ENCODE results near the gene PRDM12. TPM values are rescaled to one million over a fixed set of nuclear protein-coding genes. Genes with fewer than 3 reads are reported as not detected.
"Not testable (repeated sequence)": the region's sequence is repeated elsewhere in the genome, so short reads cannot be mapped to it uniquely, and the experiment has no call there.

The PRDM12 gene
- total RNA-seq, 2 donors from 2014 or later, result 0.15 TPM; not detected in 1

GRCh38 chr9:130685945-130686344 is 21.6 kb downstream of the PRDM12 start:
- H3K4me3 Mint-ChIP-seq; ATAC-seq (replicated peaks); H3K27ac Mint-ChIP-seq; H3K36me3 Mint-ChIP-seq (ENCODE audit: low read depth); H3K27me3 Mint-ChIP-seq; H3K9me3 Mint-ChIP-seq: not testable (repeated sequence)
- peaks cover 10% of the 10 kb centered on the region for H3K4me1 Mint-ChIP-seq

- no peaks in the 10 kb centered on the region for H3K9me3 Mint-ChIP-seq
- no peak for ATAC-seq (replicated peaks)
- no peaks in the 10 kb centered on the region for H3K27me3 Mint-ChIP-seq
- no peak overlapping the region for H3K4me3 Mint-ChIP-seq
- H3K4me1 Mint-ChIP-seq, result peaks cover 6% of the 10 kb centered on the region
- no peak overlapping the region for H3K27ac Mint-ChIP-seq
- no peaks in the 10 kb centered on the region for H3K36me3 Mint-ChIP-seq (ENCODE audit: low read depth)
Measured at GRCh38 chr9:130687615-130688014, 23.2 kb downstream of the PRDM12 start.

GRCh38 chr9:130688072-130688471 is 23.7 kb downstream of the PRDM12 start:
- H3K4me3 Mint-ChIP-seq, result no peak overlapping the region
- H3K27me3 Mint-ChIP-seq, result no peaks in the 10 kb centered on the region
- H3K27ac Mint-ChIP-seq, result no peak overlapping the region
- peak; percentile 61 for ATAC-seq (replicated peaks)
- no peaks in the 10 kb centered on the region for H3K36me3 Mint-ChIP-seq (ENCODE audit: low read depth)
- no peaks in the 10 kb centered on the region for H3K9me3 Mint-ChIP-seq
- H3K4me1 Mint-ChIP-seq, result peaks cover 5% of the 10 kb centered on the region

DNA sequence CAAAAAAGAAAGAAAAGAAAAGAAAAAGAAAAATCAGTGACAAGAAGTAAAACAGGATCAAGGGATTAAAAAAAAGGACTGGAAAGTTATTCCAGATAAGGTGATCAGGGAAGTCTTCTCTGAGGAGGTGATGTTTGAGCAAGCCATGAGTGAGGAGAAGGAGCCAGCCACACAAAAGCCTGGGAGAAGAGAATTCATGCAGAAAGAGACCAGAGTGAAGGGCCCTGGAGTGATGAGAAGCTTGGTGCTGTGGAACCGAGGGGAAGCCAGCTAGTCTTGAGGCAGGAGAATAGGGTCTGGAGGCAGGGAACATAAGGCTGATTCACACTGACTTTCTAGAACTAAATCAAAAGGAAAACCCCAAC is 25.2 kb downstream of the PRDM12 start:
- Mint-ChIP-seq H3K4me1 (peaks cover 5% of the 10 kb centered on the region), H3K27me3 (no peaks in the 10 kb centered on the region), H3K9me3 (no peaks in the 10 kb centered on the region), H3K27ac (peak overlapping the region; percentile 42), H3K4me3 (peak overlapping the region; percentile 8), H3K36me3 (ENCODE audit: low read depth) (peaks cover 7% of the 10 kb centered on the region)
- no peak for ATAC-seq (replicated peaks)

DNA sequence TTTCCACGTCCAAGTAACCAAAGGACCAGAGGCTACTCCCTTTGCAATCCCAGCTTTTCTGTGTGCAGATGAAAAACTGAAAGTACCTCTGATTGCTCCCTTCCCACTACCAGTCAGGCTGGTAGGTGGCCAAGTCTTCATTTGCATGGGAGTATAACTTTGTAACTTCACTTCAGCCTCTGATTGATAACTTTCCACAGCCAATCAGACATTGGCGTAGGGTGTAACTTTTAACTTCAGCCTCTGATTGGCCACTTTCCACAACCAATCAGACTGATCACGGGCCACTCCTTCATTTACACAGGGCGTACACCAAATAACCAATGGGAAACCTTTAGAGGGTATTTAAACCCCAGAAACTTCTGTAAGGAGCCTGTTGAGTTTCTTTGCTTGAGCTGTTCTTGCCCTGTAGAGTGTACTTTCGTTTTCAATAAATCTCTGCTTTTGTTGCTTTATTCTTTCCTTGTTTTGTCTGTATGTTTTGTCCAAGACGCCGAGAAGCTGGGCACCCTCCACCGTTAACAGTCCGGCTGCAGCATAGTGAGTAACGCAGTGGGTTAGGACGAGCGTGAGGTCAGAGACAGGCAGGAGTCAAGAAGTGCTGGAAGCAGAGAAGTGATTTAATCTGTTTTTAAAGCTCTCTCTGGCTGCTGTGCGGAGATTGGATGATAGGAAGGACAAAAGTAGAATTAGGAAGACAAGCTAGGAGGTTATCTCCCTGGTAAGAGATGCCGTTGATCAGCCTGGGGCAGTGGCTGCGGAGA is 25.7 kb downstream of the PRDM12 start:
- peak overlapping the region; percentile 42 for H3K27ac Mint-ChIP-seq
- no peaks in the 10 kb centered on the region for H3K27me3 Mint-ChIP-seq
- H3K36me3 Mint-ChIP-seq (ENCODE audit: low read depth), result peaks cover 13% of the 10 kb centered on the region
- H3K9me3 Mint-ChIP-seq, result no peaks in the 10 kb centered on the region
- ATAC-seq (replicated peaks), result no peak
- peak overlapping the region; percentile 8 for H3K4me3 Mint-ChIP-seq
- peaks cover 9% of the 10 kb centered on the region for H3K4me1 Mint-ChIP-seq

- H3K4me1 Mint-ChIP-seq, result peaks cover 26% of the 10 kb centered on the region
- H3K27ac Mint-ChIP-seq, result peak overlapping the region; percentile 92
- H3K27me3 Mint-ChIP-seq, result no peaks in the 10 kb centered on the region
- ATAC-seq (replicated peaks), result no peak
- peaks cover 35% of the 10 kb centered on the region for H3K36me3 Mint-ChIP-seq (ENCODE audit: low read depth)
- peak overlapping the region; percentile 92 for H3K4me3 Mint-ChIP-seq
- H3K9me3 Mint-ChIP-seq, result no peaks in the 10 kb centered on the region
Measured at GRCh38 chr9:130692321-130692720, 27.9 kb downstream of the PRDM12 start.

- Mint-ChIP-seq H3K36me3 (ENCODE audit: low read depth) (peaks cover 42% of the 10 kb centered on the region), H3K9me3 (no peaks in the 10 kb centered on the region), H3K27me3 (no peaks in the 10 kb centered on the region), H3K4me1 (peaks cover 26% of the 10 kb centered on the region), H3K4me3 (peak overlapping the region; percentile 92), H3K27ac (peak overlapping the region; percentile 92)
- no peak for ATAC-seq (replicated peaks)
Measured at GRCh38 chr9:130693101-130693425, 28.7 kb downstream of the PRDM12 start.

DNA sequence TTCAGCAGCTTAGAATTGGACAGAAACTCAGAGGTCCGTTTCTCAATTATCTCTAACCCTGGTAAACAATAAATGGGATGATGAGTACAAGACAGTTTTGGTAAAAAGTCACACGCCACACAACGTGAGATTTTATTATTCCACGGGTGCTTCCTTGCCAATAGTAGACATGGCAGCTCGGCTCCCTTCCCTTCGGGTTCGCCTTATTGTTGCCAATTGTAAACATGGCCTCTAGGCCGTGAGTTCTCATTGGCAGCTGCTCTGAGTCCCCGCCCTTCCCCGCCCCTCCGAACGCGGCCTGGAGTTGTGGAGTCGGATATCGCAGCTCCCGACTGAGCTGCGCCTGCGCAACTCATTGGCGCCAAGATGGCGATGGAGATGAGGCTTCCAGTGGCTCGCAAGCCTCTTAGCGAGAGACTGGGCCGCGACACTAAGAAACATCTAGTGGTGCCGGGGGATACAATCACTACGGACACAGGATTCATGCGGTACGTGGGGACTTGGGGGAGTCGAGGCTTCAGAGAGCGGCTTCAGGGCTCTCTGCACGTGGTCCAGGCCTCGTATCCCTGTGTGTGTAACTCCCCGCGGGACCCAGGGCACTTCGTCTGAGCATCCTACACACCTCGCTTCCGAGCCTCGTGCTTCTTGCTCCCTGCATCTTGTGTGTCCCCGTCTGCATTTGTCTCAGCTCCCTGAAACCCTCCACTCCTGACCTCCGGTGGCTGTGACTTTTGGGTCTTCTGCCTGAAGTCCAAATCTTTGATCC is 29.2 kb downstream of the PRDM12 start, which contains the start of gene EXOSC2:
Gene EXOSC2, plus strand, starts transcription at position 355 of the 766 bp plus-strand sequence. Its CDS starts 12 bp downstream, at position 367.
- Mint-ChIP-seq H3K27me3 (no peaks in the 10 kb centered on the region), H3K4me3 (peak within 1 kb of the TSS; percentile 92), H3K4me1 (peaks cover 25% of the 10 kb centered on the region), H3K27ac (peak within 1 kb of the TSS; percentile 92), H3K36me3 (ENCODE audit: low read depth) (peaks cover 48% of the 10 kb centered on the region), H3K9me3 (no peaks in the 10 kb centered on the region)
- peak; percentile 99 for ATAC-seq (replicated peaks)

- Mint-ChIP-seq H3K27ac (peak overlapping the region; percentile 92), H3K4me3 (peak overlapping the region; percentile 92), H3K4me1 (peaks cover 29% of the 10 kb centered on the region), H3K9me3 (no peaks in the 10 kb centered on the region), H3K27me3 (no peaks in the 10 kb centered on the region), H3K36me3 (ENCODE audit: low read depth) (peaks cover 53% of the 10 kb centered on the region)
- peak; percentile 29 for ATAC-seq (replicated peaks)
Measured at GRCh38 chr9:130694205-130694604, 29.8 kb downstream of the PRDM12 start.

DNA sequence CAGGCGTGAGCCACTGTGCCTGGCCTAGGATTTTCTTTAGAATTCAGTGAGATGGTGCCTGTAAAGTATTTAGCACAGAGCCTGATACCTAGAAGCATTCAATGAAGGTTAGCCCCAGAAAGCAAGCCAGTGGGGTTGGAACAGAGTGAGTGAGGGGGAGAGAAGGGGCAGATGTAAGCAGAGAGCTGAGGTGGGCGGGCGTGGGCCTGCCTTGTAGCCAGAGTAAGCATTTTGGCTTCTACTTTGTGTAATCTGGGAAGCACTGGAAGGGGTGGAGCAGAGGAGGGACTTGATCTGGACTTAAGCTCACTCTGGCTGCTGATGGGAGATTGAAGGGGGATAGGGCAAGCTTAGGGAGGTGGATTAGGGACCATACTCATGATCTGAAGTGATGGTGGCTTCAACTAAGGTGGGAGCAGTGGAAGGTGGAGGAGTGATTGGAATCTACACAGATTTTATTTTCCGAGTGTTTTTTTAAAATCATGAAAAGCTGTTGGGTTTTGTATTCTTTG is 31.8 kb downstream of the PRDM12 start:
- peak overlapping the region; percentile 92 for H3K4me3 Mint-ChIP-seq

DNA sequence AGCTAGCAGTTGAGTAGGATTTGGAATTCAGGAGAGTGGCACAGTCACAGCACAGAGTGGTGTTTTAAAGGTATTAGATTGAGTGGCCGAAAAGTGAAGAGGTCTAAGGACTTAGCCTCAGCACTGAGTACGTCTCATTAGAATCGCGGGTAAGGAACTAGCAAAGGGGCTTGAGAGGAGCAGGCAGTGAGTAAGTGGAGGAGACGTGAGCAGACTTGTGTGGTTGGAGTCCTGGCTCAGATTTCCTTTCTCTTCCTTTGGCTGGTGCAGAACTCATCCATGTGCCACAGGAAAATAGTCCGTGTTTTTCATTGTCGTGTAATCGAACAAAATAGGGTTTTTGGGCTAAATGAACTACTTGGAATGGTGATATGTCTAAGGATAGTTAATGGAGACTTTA is 32.6 kb downstream of the PRDM12 start:
- no peaks in the 10 kb centered on the region for H3K27me3 Mint-ChIP-seq
- ATAC-seq (replicated peaks), result no peak
- no peak overlapping the region for H3K4me3 Mint-ChIP-seq
- no peaks in the 10 kb centered on the region for H3K9me3 Mint-ChIP-seq
- peak overlapping the region; percentile 65 for H3K27ac Mint-ChIP-seq
- H3K36me3 Mint-ChIP-seq (ENCODE audit: low read depth), result peaks cover 79% of the 10 kb centered on the region
- peaks cover 29% of the 10 kb centered on the region for H3K4me1 Mint-ChIP-seq

More for the DNA sequence above, 31.8 kb downstream of the PRDM12 start:
- H3K27me3 Mint-ChIP-seq, result no peaks in the 10 kb centered on the region
- H3K9me3 Mint-ChIP-seq, result no peaks in the 10 kb centered on the region
- peaks cover 71% of the 10 kb centered on the region for H3K36me3 Mint-ChIP-seq (ENCODE audit: low read depth)
- H3K27ac Mint-ChIP-seq, result peak overlapping the region; percentile 65
- no peak for ATAC-seq (replicated peaks)
- peaks cover 29% of the 10 kb centered on the region for H3K4me1 Mint-ChIP-seq

DNA sequence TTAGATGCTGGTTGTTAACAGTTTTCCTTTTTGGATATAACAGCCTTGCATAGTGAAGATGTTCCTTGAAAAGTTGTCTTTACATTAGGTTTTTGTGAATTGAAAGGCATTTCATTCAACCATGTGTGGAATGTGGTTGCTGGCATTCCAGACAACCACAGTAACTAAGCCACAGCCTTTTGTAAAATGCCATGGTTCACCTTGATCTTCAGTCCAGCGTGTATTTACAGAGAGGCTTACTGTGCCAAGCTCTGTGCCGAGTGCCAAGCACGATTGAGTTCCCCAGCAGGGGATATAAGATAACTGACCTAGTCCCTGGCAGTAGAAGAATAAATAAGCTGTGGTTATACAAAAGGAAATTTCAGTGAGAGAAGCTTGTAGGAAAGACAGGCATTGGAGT is 34.1 kb downstream of the PRDM12 start:
- ATAC-seq (replicated peaks), result no peak
- H3K4me1 Mint-ChIP-seq, result peaks cover 34% of the 10 kb centered on the region
- no peaks in the 10 kb centered on the region for H3K27me3 Mint-ChIP-seq
- peaks cover 94% of the 10 kb centered on the region for H3K36me3 Mint-ChIP-seq (ENCODE audit: low read depth)
- no peak overlapping the region for H3K4me3 Mint-ChIP-seq
- H3K9me3 Mint-ChIP-seq, result no peaks in the 10 kb centered on the region
- no peak overlapping the region for H3K27ac Mint-ChIP-seq

GRCh38 chr9:130699047-130699446 is 34.7 kb downstream of the PRDM12 start:
- Mint-ChIP-seq H3K27me3 (no peaks in the 10 kb centered on the region), H3K4me1 (peaks cover 34% of the 10 kb centered on the region), H3K4me3 (no peak overlapping the region), H3K9me3 (no peaks in the 10 kb centered on the region), H3K36me3 (ENCODE audit: low read depth) (peaks cover 97% of the 10 kb centered on the region), H3K27ac (no peak overlapping the region)
- ATAC-seq (replicated peaks), result no peak

DNA sequence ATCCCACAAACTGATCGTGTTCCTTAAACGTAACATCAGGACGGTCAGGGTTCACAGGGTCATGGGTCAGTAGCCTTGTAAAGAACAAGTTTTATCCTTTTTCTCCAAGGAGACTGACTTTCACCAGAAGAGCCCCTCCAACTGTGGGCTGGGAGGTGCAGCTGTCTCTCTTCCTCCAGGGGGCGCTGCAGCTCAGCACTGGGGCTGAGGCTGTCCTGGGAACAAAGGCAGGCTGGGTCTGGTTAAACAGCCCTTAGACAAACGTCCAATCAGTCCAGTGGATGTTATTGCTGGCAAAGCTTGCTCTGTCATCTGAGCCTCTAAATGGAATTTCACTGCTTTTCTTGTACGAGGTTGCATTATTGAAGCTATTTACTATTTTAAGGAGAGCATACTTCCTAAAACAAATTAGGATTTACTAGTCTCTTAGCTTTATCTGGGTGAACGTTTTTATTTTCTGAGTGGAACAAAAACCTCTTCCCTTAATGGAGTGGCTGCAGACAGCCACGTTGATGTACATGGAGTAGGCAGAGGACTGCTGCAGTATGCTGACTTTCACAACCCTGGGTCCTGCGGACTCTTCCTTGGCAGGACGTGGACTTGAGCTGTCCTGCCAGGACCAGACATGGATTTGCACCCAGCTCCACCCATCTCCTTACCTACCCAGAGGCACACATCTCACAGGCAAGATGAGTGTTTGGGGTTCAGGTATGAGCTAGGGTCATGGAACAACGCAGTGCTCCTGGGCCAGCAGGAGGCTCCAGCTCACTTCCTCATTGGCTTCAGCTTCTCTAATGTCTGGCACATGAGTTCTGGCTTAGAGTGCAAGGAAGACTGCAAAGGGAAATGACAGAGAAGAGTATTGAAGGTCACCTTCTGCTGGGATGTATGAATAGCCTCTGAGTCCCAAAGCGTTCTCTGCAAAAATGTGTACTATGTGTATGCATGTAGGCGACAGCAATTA is 36.9 kb downstream of the PRDM12 start:
- Mint-ChIP-seq H3K36me3 (ENCODE audit: low read depth) (peaks cover 97% of the 10 kb centered on the region), H3K4me3 (no peak overlapping the region), H3K9me3 (no peaks in the 10 kb centered on the region), H3K4me1 (peaks cover 21% of the 10 kb centered on the region), H3K27ac (no peak overlapping the region), H3K27me3 (no peaks in the 10 kb centered on the region)
- peak; percentile 86 for ATAC-seq (replicated peaks)

All from activated T-helper 17 cell treated with anti-CD3 and anti-CD28 coated beads, Interleukin-2, amount 50 U/mL, for 72 hours (primary cell).